ENCODE data around the gene ACACB.

ACACB gene

DNA sequence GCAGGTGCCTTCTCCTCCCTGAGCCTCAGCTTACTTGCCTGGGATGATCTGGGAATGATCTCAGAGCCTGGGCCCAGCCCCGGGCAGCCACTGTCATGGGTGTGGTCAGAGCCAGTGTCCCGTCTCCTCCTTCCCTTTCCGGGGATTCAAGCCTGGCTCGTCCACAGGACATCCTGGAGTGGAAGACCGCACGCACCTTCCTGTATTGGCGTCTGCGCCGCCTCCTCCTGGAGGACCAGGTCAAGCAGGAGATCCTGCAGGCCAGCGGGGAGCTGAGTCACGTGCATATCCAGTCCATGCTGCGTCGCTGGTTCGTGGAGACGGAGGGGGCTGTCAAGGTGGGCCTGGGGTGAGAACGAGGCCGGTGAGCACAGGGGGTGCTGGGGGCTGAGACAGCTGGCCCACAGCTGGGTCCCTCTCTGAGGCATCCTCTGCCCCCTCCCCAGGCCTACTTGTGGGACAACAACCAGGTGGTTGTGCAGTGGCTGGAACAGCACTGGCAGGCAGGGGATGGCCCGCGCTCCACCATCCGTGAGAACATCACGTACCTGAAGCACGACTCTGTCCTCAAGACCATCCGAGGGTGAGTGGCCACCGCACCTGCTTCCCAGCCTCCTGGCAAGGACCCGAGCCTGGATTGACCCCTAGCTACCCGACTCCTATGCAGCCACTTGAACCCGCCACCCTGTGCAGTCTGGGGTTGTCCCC, 148.7 kb downstream of the ACACB start:
- H3K9me3 Mint-ChIP-seq = peaks cover 2% of the 10 kb centered on the region
- DNase-seq = no peak
- H3K4me1 Mint-ChIP-seq (ENCODE audit: low read depth) = no peaks in the 10 kb centered on the region
- H3K27me3 Mint-ChIP-seq = no peaks in the 10 kb centered on the region
- peaks cover 57% of the 10 kb centered on the region for H3K36me3 Mint-ChIP-seq (ENCODE audit: low read depth)
- H3K27ac Mint-ChIP-seq = no peak overlapping the region
- H3K4me3 Mint-ChIP-seq = no peak overlapping the region

DNA sequence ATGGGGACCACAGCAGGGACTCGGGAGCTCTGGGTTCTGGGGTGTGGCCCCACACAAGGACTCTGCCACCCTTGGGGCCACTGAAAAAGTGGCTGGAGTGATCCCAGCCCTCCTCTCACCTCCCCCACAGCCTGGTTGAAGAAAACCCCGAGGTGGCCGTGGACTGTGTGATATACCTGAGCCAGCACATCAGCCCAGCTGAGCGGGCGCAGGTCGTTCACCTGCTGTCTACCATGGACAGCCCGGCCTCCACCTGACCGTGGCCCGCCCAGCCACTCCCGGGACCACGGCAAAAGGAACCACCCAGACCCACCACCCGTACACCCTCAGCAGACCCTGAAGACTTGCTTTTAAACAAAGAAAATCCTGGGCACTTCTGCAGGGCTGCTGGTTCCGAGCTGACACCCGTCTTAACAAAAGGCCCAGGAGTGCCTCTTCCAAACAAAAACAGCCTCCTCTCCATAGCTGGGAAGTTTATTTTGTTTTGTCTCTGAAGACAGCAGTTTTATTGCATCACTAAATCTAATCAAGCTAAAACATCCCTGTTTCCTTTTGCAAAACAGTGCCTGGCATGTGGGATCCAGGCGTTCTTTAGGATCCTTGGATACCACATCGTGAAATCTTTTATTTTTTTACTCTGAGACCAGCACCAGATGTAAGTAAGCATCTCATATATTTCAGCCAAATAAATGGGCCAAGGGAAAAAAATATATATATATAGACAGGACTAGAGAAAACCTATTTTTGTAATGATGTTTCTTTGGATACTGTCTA, 149.9 kb downstream of the ACACB start:
- H3K27ac Mint-ChIP-seq = no peak overlapping the region
- peaks cover 45% of the 10 kb centered on the region for H3K36me3 Mint-ChIP-seq (ENCODE audit: low read depth)
- peaks cover 7% of the 10 kb centered on the region for H3K9me3 Mint-ChIP-seq
- H3K4me1 Mint-ChIP-seq (ENCODE audit: low read depth) = no peaks in the 10 kb centered on the region
- H3K27me3 Mint-ChIP-seq = no peaks in the 10 kb centered on the region
- H3K4me3 Mint-ChIP-seq = no peak overlapping the region
- no peak for DNase-seq

DNA sequence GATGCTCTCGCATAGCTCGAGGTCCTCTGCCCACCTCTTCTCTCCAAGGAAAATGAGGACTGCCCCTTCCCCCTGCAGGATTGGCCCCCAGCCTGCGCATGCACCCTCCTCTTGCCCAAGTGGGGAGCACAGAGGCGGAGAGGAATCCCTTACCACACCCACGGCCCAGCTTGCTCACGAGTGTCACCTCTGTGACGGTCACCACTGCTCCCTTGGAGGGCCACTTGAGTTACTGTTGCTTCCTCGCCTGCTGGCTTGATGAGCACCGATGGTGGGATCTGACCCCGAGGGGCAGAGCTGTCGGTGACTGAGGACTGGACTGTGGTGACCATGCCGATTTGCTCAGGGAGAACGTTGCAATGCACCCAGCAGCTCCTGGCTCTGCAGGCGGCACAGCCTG, 151.0 kb downstream of the ACACB start:
- Mint-ChIP-seq H3K9me3 (peaks cover 7% of the 10 kb centered on the region), H3K27ac (no peak overlapping the region), H3K36me3 (ENCODE audit: low read depth) (peaks cover 38% of the 10 kb centered on the region), H3K27me3 (no peaks in the 10 kb centered on the region), H3K4me3 (no peak overlapping the region), H3K4me1 (ENCODE audit: low read depth) (no peaks in the 10 kb centered on the region)
- DNase-seq = no peak

DNA sequence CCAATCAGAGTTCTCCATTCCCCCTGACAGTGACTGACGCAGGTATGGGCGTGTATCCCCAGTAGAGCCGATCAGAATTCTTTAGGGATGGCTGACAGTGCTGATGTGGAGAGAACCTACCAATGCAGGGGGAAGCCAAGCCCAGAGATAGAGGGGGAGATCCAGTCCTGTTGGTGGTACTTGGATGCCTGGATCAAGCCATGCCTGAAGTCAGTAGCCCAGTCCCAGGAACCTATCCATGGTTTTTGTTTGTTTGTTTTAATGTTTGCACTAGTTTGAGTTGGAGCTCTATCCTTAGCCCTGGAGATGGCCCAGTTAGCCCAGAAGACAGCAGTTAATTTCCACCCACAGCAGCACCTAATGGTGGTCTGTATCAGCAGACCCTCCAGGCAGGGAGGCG, 152.5 kb downstream of the ACACB start:
- Mint-ChIP-seq H3K4me3 (no peak overlapping the region), H3K4me1 (ENCODE audit: low read depth) (no peaks in the 10 kb centered on the region), H3K9me3 (peaks cover 7% of the 10 kb centered on the region), H3K27ac (no peak overlapping the region), H3K36me3 (ENCODE audit: low read depth) (peaks cover 28% of the 10 kb centered on the region), H3K27me3 (peaks cover 4% of the 10 kb centered on the region)
- DNase-seq = no peak

DNA sequence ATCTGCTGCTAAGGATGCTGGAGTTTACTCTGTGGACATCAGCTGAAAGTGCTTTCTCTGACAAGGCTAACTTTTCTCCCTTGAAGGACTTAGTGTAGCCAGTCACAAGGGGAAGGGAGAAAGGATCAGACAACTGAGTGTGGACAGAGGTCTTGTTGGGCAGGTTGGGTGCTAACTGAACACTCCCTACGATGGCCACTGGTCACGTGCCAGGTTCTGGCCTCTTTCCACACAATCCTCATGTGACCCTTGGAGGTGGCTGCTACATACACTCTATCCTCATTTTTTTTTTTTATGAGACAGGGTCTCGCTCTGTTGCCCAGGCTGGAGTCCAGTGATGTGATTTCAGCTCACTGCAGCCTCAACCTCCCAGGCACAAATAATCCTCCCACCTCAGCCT, 153.0 kb downstream of the ACACB start:
- peaks cover 7% of the 10 kb centered on the region for H3K9me3 Mint-ChIP-seq
- DNase-seq = no peak

DNA sequence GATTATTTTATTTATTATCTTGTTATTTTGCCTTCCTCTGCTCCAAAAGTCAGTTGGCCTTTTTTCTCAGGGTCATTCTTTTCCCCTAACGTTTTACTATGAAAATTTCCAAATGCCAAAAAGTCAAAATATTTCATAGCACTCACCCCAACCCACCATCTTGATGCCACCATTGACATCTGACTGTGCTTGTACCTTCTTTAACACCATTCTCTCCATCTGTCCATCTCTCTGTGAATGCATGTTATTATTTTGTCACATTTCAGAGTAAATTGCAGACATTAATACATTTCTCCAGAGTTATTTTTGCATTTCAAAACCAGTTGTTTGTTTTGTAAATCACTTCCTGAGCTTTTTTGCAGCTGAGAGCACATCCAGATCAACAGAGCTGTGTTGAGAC, 154.1 kb downstream of the ACACB start:
- Mint-ChIP-seq H3K4me1 (ENCODE audit: low read depth) (no peaks in the 10 kb centered on the region), H3K36me3 (ENCODE audit: low read depth) (peaks cover 16% of the 10 kb centered on the region), H3K27me3 (peaks cover 4% of the 10 kb centered on the region), H3K9me3 (peaks cover 7% of the 10 kb centered on the region), H3K27ac (no peak overlapping the region), H3K4me3 (no peak overlapping the region)
- no peak for DNase-seq

More for the DNA sequence above, 153.0 kb downstream of the ACACB start:
- no peak overlapping the region for H3K27ac Mint-ChIP-seq
- peaks cover 22% of the 10 kb centered on the region for H3K36me3 Mint-ChIP-seq (ENCODE audit: low read depth)
- peaks cover 4% of the 10 kb centered on the region for H3K27me3 Mint-ChIP-seq
- no peaks in the 10 kb centered on the region for H3K4me1 Mint-ChIP-seq (ENCODE audit: low read depth)
- no peak overlapping the region for H3K4me3 Mint-ChIP-seq

DNA sequence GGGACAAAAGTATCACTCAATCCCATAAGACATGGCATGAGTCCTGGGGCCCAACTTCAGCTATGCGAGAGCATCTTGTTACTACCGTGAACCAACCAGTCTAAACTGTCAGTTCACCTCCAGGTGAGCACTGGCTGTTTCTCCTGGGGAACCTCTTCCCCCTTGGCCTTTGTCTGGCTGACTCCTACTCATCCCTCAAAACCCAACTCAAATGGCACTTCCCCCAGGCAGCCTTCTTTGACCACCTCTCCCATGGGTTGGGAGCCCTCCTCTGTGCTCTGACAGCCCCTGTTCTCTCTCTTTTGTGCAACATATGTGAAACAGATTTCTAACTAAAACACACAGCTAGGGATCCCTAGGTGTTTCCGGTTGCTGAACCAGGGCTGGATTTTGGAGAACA, 155.0 kb downstream of the ACACB start:
- H3K27ac Mint-ChIP-seq = no peak overlapping the region
- peaks cover 7% of the 10 kb centered on the region for H3K9me3 Mint-ChIP-seq
- H3K4me1 Mint-ChIP-seq (ENCODE audit: low read depth) = no peaks in the 10 kb centered on the region
- DNase-seq = no peak
- peaks cover 7% of the 10 kb centered on the region for H3K36me3 Mint-ChIP-seq (ENCODE audit: low read depth)
- H3K27me3 Mint-ChIP-seq = peaks cover 4% of the 10 kb centered on the region
- H3K4me3 Mint-ChIP-seq = no peak overlapping the region

DNA sequence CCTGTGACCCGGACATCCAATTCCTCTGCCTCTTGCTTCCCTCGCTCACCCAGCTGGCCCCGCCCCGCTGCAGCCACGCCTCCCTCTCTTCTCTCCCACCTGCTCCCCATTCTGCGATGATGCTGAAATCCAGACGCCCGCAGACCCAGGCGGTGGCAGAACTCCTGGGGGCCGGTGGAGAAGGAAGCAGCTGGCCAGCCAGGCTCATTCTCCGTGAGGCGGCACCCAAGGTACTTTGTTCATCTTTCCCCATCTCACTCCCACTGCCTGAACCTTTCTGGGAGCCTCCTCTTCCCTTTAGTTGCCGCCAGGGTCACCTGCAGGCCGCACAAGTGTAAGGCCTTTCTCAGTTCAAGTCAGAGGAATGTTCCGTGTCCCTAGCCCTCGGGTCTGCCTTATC, 157.0 kb downstream of the ACACB start:
- Mint-ChIP-seq H3K27ac (no peak overlapping the region), H3K36me3 (ENCODE audit: low read depth) (no peaks in the 10 kb centered on the region), H3K27me3 (peaks cover 4% of the 10 kb centered on the region), H3K4me3 (no peak overlapping the region), H3K9me3 (peaks cover 7% of the 10 kb centered on the region), H3K4me1 (ENCODE audit: low read depth) (no peaks in the 10 kb centered on the region)
- DNase-seq = no peak

DNA sequence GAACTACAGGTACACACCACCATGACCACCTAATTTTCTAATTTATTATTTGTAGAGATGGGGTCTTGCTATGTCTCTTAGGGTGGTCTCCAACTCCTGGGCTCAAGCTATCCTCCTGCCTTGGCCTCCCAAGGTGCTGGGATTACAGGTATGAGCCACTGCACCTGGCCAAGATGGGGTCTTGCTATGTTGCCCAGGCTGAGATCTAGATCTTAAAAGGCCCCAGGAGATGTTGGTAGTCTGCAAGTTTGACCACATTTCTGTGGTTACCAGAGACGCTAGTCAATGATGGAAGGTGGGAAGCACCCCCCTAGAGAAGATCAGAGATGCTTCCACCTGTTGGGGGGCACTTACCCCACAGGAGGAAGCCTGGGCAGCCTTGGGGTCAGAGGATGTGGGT, 158.0 kb downstream of the ACACB start:
- H3K4me1 Mint-ChIP-seq (ENCODE audit: low read depth) = no peaks in the 10 kb centered on the region
- H3K36me3 Mint-ChIP-seq (ENCODE audit: low read depth) = no peaks in the 10 kb centered on the region
- H3K4me3 Mint-ChIP-seq = no peak overlapping the region
- peaks cover 4% of the 10 kb centered on the region for H3K27me3 Mint-ChIP-seq
- H3K9me3 Mint-ChIP-seq = peaks cover 7% of the 10 kb centered on the region
- DNase-seq = no peak
- H3K27ac Mint-ChIP-seq = no peak overlapping the region

DNA sequence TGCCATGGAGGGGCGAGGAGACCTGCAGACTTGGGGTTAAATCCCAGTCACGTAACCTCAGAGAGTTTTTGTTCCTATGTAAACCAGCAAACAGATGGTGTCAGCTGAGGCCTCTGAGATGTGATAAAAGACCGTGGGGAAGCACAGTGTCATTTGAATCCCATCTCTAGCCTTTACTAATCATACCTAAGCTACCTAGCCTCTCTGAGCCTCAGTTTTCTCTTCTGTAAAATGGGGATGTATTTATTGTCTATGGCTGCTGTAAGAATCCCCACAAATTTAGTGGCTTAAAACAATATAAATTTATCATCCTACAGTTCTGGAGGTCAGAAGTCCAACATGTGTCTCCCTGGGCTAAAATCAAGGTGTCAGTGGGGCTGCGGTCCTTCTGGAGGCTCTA, 158.8 kb downstream of the ACACB start:
- Mint-ChIP-seq H3K4me3 (no peak overlapping the region), H3K36me3 (ENCODE audit: low read depth) (no peaks in the 10 kb centered on the region), H3K27ac (no peak overlapping the region), H3K4me1 (ENCODE audit: low read depth) (no peaks in the 10 kb centered on the region), H3K27me3 (peaks cover 4% of the 10 kb centered on the region), H3K9me3 (peaks cover 5% of the 10 kb centered on the region)
- DNase-seq = no peak

DNA sequence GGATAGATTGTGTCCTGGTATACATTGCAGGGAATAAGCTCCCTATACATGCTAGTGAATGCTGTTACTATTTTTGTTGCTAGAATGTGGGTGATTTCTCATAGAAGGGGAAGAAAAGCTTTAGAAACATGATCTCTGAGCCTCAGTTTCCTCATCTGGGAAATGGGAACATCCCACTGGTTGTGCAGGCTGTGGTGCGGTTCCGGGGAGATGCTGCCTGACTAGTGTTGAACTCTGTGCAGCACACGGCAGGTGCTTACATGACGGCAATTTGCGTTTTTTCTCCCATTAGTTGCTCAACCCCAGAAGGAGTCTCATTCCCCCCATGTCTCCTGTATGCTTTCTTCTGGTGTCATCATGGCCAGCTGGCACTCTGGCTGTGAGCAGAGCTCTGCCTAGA, 159.8 kb downstream of the ACACB start:
- Mint-ChIP-seq H3K4me3 (no peak overlapping the region), H3K27me3 (peaks cover 4% of the 10 kb centered on the region), H3K27ac (no peak overlapping the region), H3K9me3 (no peaks in the 10 kb centered on the region), H3K4me1 (ENCODE audit: low read depth) (no peaks in the 10 kb centered on the region), H3K36me3 (ENCODE audit: low read depth) (no peaks in the 10 kb centered on the region)
- DNase-seq = no peak

DNA sequence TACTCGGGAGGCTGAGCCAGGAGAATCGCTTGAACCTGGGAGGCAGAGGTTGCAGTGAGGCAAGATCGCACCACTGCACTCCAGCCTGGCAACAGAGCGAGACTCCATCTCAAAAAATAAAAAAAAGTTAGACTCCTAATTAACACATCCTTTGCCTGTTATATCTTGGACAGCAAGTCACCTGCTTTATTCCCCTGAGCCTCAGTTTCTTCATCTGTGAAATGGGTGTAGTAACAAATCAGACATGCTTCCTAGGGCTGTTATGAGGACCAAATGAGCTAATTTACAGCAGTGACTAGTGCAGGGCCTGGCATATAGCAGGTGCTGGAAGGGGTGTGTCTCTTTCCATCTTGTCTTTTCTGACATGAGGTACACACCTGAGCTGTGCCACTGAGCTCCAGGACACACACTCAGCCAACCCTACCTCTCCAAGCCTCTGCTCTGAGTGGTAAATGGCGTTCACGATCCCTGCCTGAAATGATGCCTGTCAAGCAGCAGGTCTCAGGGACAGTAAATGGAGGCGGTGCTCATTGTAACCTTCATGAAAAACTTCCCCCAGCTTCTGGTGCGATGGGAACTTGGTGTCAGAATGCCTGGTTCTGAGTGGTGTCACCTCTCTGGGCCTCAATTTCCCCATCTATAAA, 161.0 kb downstream of the ACACB start:
- H3K4me1 Mint-ChIP-seq (ENCODE audit: low read depth) = no peaks in the 10 kb centered on the region
- no peak overlapping the region for H3K27ac Mint-ChIP-seq
- H3K9me3 Mint-ChIP-seq = no peaks in the 10 kb centered on the region
- DNase-seq = no peak
- no peak overlapping the region for H3K4me3 Mint-ChIP-seq
- H3K36me3 Mint-ChIP-seq (ENCODE audit: low read depth) = no peaks in the 10 kb centered on the region
- H3K27me3 Mint-ChIP-seq = peaks cover 4% of the 10 kb centered on the region

DNA sequence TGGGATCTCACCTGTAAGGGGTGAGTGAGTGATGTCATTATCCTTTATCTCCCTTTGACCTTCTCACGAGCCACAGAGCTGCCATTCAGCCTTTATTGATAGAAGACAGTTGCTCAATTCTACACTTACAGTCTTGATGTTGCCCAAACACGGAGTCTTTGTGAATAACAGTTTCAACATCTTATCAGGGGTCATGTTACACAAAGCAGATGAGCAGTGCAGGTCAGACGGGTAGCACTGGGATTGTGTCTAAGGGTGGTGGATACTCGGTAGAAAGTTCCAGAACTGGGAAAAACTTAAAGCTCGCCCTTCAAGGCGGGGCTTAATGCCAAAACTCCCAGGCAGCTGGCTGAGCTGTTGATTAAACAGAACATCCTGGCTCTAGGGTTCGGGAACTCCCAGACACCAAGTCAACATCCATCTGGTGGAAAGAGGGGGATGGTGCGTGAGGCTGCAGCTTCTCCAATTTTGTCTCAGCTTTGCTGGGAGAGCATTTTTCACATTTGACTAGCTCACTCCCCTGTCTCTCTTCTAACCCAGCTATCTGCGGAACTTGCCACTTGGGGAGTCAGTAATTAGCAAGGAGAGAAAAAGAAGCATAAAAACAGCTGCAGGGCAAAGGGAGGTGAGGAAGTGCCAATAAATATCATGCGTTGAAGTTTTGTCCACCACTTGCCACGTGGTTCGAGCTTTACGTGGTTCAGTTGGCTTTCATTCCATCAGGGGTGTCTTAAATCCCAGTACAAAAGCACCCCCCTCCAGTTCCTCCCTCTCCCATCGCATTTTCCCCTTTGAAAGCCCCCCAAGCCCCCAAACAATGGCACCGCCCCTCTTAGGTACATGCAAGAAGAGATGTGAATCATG, 161.7 kb downstream of the ACACB start:
- Mint-ChIP-seq H3K9me3 (no peaks in the 10 kb centered on the region), H3K4me1 (ENCODE audit: low read depth) (no peaks in the 10 kb centered on the region), H3K27me3 (peaks cover 4% of the 10 kb centered on the region), H3K36me3 (ENCODE audit: low read depth) (no peaks in the 10 kb centered on the region), H3K4me3 (no peak overlapping the region), H3K27ac (no peak overlapping the region)
- no peak for DNase-seq

DNA sequence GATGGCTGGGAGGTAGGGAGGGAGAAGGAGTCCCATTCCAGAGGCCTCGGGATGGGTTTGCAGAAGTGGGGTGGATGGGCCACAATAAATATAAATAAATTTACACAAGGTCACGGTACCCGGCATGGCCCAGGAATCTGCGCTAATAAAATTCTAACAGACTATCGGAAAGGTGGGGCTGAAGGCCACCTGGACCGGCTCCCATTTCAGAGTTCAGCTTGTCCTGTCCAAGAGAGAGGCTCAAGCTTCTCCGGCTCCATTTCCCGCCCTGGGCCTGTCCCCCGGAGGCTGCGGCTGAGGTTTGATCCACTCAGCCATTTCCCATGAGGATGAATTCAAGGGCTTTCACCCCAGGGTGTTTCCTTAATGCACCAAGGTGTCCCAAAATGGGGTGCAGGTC, 162.5 kb downstream of the ACACB start:
- Mint-ChIP-seq H3K27ac (no peak overlapping the region), H3K4me3 (no peak overlapping the region), H3K36me3 (ENCODE audit: low read depth) (no peaks in the 10 kb centered on the region), H3K9me3 (no peaks in the 10 kb centered on the region), H3K4me1 (ENCODE audit: low read depth) (no peaks in the 10 kb centered on the region), H3K27me3 (no peaks in the 10 kb centered on the region)
- DNase-seq = no peak
